Stomach (tissue), 9 donors: ENCODE results near the gene MFSD6L. TPM values are rescaled to one million over a fixed set of nuclear protein-coding genes. Genes with fewer than 3 reads are reported as not detected.

Experiments
- DNase-seq, 2 donors: peaks; one replicate each; pipeline versions ENCODE4 v3.0.0 to v3.0.0-alpha.2; 2013 to 2019
- H3K27ac ChIP-seq, 5 donors: fragments of 200-600 bp in 4 of 5; sonication (generic) in 4 of 5; one replicate each; pipeline ENCODE4 v1.5.1; 2013 to 2019; ENCODE audit warnings: mild to moderate bottlenecking in 1 of 5, moderate library complexity in 1 of 5
- H3K27me3 ChIP-seq, 3 donors: fragments of 200-600 bp; sonication (generic); one replicate each; pipeline ENCODE4 v1.5.1; 2017 to 2019; ENCODE audit warnings: mixed run types in 1 of 3
- H3K36me3 ChIP-seq, 4 donors: fragments of 200-600 bp; sonication (generic); 1 replicate in 3 of 4; 2 replicates in 1 of 4; pipeline ENCODE4 v1.5.1; 2016 to 2019
- H3K4me1 ChIP-seq, 4 donors: fragments of 200-600 bp; sonication (generic); one replicate each; pipeline ENCODE4 v1.5.1; 2016 to 2019
- H3K4me3 ChIP-seq, 4 donors: fragments of 200-600 bp; sonication (generic) in 3 of 4; one replicate each; pipeline ENCODE4 v1.5.1; 2016 to 2019; ENCODE audit warnings: mild to moderate bottlenecking in 1 of 4
- H3K9me3 ChIP-seq, 4 donors: fragments of 200-600 bp; sonication (generic); one replicate each; pipeline ENCODE4 v1.5.1; 2016 to 2019
- EP300 ChIP-seq: sonication (generic); formaldehyde crosslinking; IDR thresholded peaks from one replicate; pipeline ENCODE4 v1.6.1; 2017; ENCODE audit warnings: antibody characterized with exemption
- POLR2A ChIP-seq, 4 donors: fragments of 450-650 bp; IDR thresholded peaks; one replicate each; pipeline ENCODE4 v1.6.1; 2016; ENCODE audit warnings: antibody characterized with exemption in 4 of 4, control low read depth in 2 of 4, mild to moderate bottlenecking in 1 of 4, moderate library complexity in 1 of 4
- POLR2AphosphoS5 ChIP-seq, 3 donors: sonication (generic); formaldehyde crosslinking; IDR thresholded peaks; one replicate each; pipeline ENCODE4 v1.6.1; 2016; ENCODE audit warnings: antibody characterized with exemption in 3 of 3
- WGBS, 5 donors: extraction: QIAGEN DNeasy Blood & Tissue Kit in 3 of 5; methylation state at CpG; one replicate each; pipeline versions ENCODE4 v1.1.5 to v1.1.7; 2013 to 2018; 5-methylcytosine and 5-hydroxymethylcytosine counted together
- intact Hi-C: fragments of 100-400 bp; cut with DNase I; formaldehyde crosslinking; loops from one replicate; pipeline ENCODE4 v1.15.1; 2023; ENCODE audit warnings: low total_unique reads
- polyA plus RNA-seq, 3 donors: library from polyadenylated mRNA; stranded (reverse); fragments of 200-250 nt; gene quantifications; one replicate each; pipeline ENCODE4 v1.2.3, GENCODE V29; 2013
- total RNA-seq, 5 donors: library from RNA; depleted of rRNA; stranded (reverse); fragments of >200 nt; gene quantifications; one replicate each; pipeline versions ENCODE4 v1.1.0 to v1.2.3, GENCODE V29; 2014 to 2016
- TF ChIP-seq, protein P1 (sequence below), 7 experiments: fragments of 450-650 bp in 4 of 7; fragments of 200-600 bp in 3 of 7; sonication (generic) in 3 of 7; IDR thresholded peaks; one replicate each; pipeline ENCODE4 v1.5.1; 2016 to 2019; ENCODE audit warnings: antibody characterized with exemption in 7 of 7, control low read depth in 2 of 7, mild to moderate bottlenecking in 1 of 7
- donor health status: healthy with polysubstance abuse.
- donor health status: Bipolar disorder and iron deficiency.
- donor health status: healthy.

Gene MFSD6L
- total and polyA plus RNA-seq, 8 donors = 0.76 to 22.6 (median 4.5) TPM; not detected in 2

DNA sequence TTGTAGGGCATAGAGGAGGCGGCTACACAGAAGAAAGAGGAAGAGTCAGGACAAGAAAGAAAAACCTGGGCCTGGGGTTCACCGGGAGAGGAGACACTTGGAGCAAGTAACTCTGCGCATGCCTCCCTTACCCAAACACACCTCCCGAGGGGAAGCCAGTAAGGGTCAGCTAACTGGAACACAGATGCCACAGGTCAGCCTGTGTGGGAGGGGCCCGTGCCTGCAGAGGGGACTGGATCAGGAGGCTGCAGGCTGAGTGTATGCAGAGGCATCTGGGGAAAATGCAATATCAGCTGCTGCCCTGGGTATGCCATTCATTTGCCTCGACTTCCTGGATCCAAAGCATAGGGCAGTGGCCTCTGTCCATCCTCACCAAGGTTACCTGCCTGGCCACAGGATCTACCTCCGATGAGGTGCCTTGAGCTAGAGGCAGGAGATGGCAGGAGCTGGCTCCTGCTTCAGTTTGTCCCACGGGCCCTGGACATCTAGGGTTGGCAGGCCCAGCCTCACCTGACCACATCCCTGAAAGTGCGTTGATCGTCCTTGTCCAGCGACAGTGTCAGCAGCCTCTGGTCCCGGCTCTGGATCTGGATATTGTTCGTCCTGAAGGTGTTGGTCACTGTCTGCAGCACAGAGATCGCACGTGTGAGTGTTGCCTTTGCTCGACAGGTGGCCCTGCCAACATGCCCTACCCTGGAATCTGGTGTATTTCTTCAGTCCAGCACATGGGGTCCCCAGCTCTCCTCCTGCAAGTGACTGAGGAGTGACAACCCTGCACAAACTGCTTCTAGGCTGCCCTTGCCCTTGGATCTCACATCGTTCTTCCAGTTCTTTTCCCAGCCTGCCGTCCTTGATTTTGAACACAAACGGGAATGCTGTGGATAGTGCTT is 4.6 kb upstream of the MFSD6L start:
- H3K36me3 ChIP-seq = no peaks in the 10 kb centered on the region

DNA sequence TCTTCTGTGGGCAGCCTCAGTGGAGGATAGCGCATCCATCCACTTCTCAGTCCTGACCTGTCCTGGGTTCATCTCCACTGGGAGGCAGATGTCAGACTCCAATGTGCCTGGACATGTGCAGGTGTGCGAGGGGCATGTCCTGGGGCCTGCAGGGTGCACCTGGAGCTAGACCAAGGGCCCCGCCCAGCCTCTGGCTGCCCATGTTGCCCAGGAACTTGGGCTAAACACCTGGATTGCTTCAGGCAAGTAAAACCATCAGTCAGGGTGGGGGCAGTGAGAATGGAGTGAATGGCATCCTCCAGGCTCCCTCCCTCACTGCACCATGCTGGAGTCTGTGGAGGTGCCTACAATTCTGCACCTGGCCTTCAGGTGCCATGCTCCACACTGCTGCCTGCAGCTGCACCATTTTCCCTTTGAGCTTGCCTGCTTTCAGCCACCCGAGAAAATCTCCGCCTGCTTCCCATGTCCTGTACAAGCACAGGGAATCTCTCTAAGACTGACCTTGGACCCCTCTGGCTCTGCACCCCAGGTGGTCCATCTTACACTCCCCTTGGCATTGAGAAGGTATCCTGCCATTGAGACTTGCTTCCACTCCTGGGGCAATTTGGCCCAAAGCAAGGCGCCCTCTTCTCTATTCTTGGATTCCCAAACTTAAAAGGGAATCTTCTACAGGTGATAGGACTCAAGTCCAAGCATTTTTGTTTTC is 2.1 kb upstream of the MFSD6L start:
- Histone ChIP-seq H3K27ac (no peak overlapping the region), H3K9me3 (no peaks in the 10 kb centered on the region), H3K4me3 (no peak overlapping the region), H3K27me3 (peaks cover 0 to 18% (median 7%) of the 10 kb centered on the region in 3 donors), H3K36me3 (no peaks in the 10 kb centered on the region), H3K4me1 (peaks cover 0 to 16% (median 9%) of the 10 kb centered on the region in 4 donors)
- no peak for DNase-seq
- 84 to 87% (median 86%) methylated on average over 6 of the region's 6 CpGs for WGBS, 5 donors
- intact Hi-C loops = no loop called here
- TF ChIP-seq EP300 (no peak), POLR2AphosphoS5 (IDR thresholded peaks at IDR 0.05) (no peak)

More for the DNA sequence above, 4.6 kb upstream of the MFSD6L start:
- peaks cover 0 to 11% (median 8%) of the 10 kb centered on the region in 4 donors for H3K4me1 ChIP-seq
- intact Hi-C loops = no loop called here
- peaks cover 0 to 14% (median 6%) of the 10 kb centered on the region in 3 donors for H3K27me3 ChIP-seq
- H3K9me3 ChIP-seq = peaks cover 0 to 8% (median 0%) of the 10 kb centered on the region in 4 donors
- no peak overlapping the region for H3K4me3 ChIP-seq
- DNase-seq = peak in 1 of 2 donors; percentile 83
- no peak overlapping the region for H3K27ac ChIP-seq
- WGBS, 5 donors = 65 to 77% (median 71%) methylated on average over 19 of the region's 19 CpGs
- TF ChIP-seq EP300 (no peak), POLR2A (IDR thresholded peaks at IDR 0.05) (no peak), POLR2AphosphoS5 (IDR thresholded peaks at IDR 0.05) (no peak)
- TF ChIP-seq, protein P1, sequence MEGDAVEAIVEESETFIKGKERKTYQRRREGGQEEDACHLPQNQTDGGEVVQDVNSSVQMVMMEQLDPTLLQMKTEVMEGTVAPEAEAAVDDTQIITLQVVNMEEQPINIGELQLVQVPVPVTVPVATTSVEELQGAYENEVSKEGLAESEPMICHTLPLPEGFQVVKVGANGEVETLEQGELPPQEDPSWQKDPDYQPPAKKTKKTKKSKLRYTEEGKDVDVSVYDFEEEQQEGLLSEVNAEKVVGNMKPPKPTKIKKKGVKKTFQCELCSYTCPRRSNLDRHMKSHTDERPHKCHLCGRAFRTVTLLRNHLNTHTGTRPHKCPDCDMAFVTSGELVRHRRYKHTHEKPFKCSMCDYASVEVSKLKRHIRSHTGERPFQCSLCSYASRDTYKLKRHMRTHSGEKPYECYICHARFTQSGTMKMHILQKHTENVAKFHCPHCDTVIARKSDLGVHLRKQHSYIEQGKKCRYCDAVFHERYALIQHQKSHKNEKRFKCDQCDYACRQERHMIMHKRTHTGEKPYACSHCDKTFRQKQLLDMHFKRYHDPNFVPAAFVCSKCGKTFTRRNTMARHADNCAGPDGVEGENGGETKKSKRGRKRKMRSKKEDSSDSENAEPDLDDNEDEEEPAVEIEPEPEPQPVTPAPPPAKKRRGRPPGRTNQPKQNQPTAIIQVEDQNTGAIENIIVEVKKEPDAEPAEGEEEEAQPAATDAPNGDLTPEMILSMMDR (IDR thresholded peaks at IDR 0.05) = no peak

DNA sequence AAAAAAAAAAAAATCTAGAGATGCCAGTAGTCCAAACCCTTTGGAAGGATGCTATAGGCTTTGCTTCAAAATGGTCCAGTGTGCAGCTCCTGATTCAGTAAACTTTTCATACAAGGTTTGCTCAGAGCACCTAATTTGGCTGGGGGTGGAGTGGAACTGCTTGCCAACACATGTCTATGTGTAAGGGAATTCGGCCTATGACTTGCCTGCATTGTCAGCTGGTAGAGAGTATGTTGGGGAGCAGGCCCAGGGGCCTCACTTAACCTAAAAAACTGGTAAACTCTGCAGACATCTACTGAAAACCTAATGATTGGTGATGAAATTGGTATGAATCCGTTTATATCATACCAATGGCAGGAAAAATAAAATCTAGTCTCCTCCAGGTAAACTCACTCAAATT is 1.5 kb upstream of the MFSD6L start:
- no peak for TF ChIP-seq POLR2A (IDR thresholded peaks at IDR 0.05)
- TF ChIP-seq POLR2AphosphoS5 (IDR thresholded peaks at IDR 0.05) = no peak
- no peak for TF ChIP-seq EP300
- TF ChIP-seq, protein P1 (IDR thresholded peaks at IDR 0.05) = no peak
- H3K27ac ChIP-seq = no peak overlapping the region
- intact Hi-C loops = no loop called here
- H3K4me1 ChIP-seq = peaks cover 0 to 16% (median 6%) of the 10 kb centered on the region in 4 donors
- no peak for DNase-seq
- peaks cover 0 to 18% (median 7%) of the 10 kb centered on the region in 3 donors for H3K27me3 ChIP-seq
- H3K36me3 ChIP-seq = no peaks in the 10 kb centered on the region
- H3K9me3 ChIP-seq = no peaks in the 10 kb centered on the region
- H3K4me3 ChIP-seq = no peak overlapping the region
- WGBS, 5 donors = 78 to 97% (median 88%) methylated on average over 2 of the region's 2 CpGs

DNA sequence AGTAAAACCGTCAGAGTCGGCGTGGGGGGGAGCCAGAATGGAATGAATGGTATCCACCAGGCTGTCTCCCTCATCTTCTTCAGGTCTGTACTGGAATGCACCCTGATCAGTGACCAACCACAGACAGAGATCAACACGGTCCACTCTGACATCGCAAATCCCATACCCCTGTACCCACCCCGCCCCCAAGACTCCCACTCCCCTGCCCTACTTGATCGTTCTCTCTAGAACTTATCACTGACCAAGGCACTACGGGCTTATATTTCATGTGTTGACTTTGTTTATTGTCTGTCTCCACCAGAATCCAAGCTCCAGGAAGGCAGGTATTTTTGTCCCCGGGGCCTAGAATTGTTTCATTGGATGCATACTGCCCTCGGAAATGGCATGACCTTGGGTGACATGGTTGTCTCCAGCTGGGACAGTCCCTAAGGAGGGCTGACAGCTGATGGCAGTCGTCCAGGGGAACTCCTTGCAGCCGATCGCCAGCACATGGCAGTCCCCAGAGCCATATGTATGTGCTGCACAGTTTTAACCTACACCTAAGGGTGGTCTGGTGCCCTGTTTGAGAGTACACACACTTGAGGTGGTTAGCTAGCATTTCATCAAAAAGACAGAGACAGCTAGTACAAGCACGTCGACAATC is 526 bp upstream of the MFSD6L start:
- peak overlapping the region in 3 of 5 donors; percentile 64 to 81 (median 80) for H3K27ac ChIP-seq
- no peaks in the 10 kb centered on the region for H3K36me3 ChIP-seq
- DNase-seq = peak in 1 of 2 donors; percentile 41
- H3K4me3 ChIP-seq = peak overlapping the region; percentile 36 to 55 (median 49)
- H3K27me3 ChIP-seq = peaks cover 0 to 18% (median 7%) of the 10 kb centered on the region in 3 donors
- no peak for TF ChIP-seq POLR2A (IDR thresholded peaks at IDR 0.05)
- TF ChIP-seq EP300 = no peak
- TF ChIP-seq, protein P1 (IDR thresholded peaks at IDR 0.05) = peak in 1 of 7 experiments; percentile 4
- no peak for TF ChIP-seq POLR2AphosphoS5 (IDR thresholded peaks at IDR 0.05)
- H3K4me1 ChIP-seq = peaks cover 0 to 16% (median 6%) of the 10 kb centered on the region in 4 donors
- intact Hi-C loops = no loop called here
- no peaks in the 10 kb centered on the region for H3K9me3 ChIP-seq
- WGBS, 5 donors = 46 to 66% (median 48%) methylated on average over 12 to 15 of the region's 15 CpGs
